ENCODE measurements around the gene NSD1. TPM values are rescaled to one million over a fixed set of nuclear protein-coding genes. Genes with fewer than 3 reads are reported as not detected.

The NSD1 gene
- total and polyA plus RNA-seq, 2 of the 4 experiments (the other 2 are of a cell fraction), result 7.7 to 31.0 TPM

DNA sequence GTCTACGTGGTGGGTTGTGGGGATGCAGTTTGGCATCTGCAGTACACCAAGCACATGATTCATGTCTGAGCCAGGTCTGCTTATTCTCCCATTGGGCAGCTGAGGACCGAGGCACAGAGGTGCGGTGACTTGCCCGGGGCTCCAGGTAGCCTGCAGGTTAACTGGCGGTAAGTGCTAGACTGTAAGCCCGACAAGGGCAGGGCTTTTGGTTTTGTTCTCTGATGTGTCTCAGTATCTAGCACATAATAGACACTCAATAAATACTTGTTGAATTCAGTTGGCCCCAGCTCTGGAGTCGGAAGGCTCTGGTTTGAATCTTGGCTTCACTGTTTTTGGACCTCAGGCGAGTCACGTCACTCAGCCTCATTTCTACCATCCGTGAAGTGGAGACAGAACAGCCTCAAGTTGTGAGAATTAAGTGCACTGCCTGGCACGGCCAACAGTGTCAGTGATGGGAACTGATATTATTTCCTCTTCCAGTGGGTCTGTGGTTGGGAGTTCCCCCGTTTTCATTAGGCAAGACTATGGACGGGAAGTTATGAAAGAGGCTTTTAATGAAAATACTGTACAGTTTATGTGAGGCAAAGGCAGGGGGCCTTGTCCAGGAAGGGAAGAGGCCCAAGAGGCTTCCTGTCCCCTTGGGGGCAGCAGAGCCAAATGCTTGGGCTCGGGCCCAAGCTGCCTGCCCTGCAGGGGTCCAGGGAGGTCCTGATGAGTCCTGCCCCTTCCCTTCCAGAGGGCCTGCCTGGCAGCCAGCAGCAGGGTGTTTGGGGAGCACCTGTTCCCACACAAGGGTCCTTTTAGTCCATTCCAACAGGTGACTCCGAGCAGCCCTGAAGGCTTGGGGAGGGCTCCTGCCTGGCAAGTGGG is 173.3 kb downstream of the NSD1 start:
- Histone ChIP-seq H3K23ac (ENCODE audit: low read depth, low read length) (no peak overlapping the region), H3K36me3 (ENCODE audit: control insufficient read depth, insufficient read depth, low read length) (peaks cover 20% of the 10 kb centered on the region), H3K27ac (ENCODE audit: insufficient read depth, low read length) (no peak overlapping the region), H4K20me1 (ENCODE audit: insufficient read depth, low read length) (peaks cover 49% of the 10 kb centered on the region), H2AK9ac (replicated peaks; ENCODE audit: low read depth, low read length, poor library complexity) (no peak overlapping the region), H3K9me3 (ENCODE audit: control insufficient read depth, insufficient read depth, low read length) (no peaks in the 10 kb centered on the region), H2BK120ac (ENCODE audit: low read depth, low read length) (no peak overlapping the region), H4K8ac (ENCODE audit: low read depth in 2 of 2, low read length in 2 of 2) (no peak overlapping the region), H3K79me1 (ENCODE audit: low read depth in 1 of 2, low read length in 2 of 2) (peaks cover 16 to 79% of the 10 kb centered on the region in 2 experiments; a peak in 3 of 4 replicates), H2BK5ac (ENCODE audit: low read depth, low read length, poor library complexity, severe bottlenecking) (no peak overlapping the region), H3K4me3 (ENCODE audit: insufficient read depth, low read depth, low read length) (no peak overlapping the region), H2BK20ac (ENCODE audit: low read depth, low read length) (no peak overlapping the region), H3K56ac (ENCODE audit: extremely low read depth, insufficient read depth, low read length) (no peak overlapping the region), H3K27me3 (ENCODE audit: control insufficient read depth, insufficient read depth, low read length) (no peaks in the 10 kb centered on the region), H3K4ac (ENCODE audit: low read depth, low read length) (no peak overlapping the region), H3K18ac (ENCODE audit: low read depth, low read length) (no peak overlapping the region), H4K91ac (ENCODE audit: insufficient read depth, low read depth, low read length) (no peak overlapping the region), H3K4me1 (ENCODE audit: control insufficient read depth, insufficient read depth, low read length) (peaks cover 10% of the 10 kb centered on the region), H3K9ac (ENCODE audit: low read depth, low read length) (no peak overlapping the region), H3K4me2 (ENCODE audit: low read depth, low read length) (no peak overlapping the region), H3K9me1 (ENCODE audit: insufficient read depth, low read length) (peaks cover 5% of the 10 kb centered on the region; the same call in 1 of the 2 replicates), H3K14ac (replicated peaks; ENCODE audit: low read depth, low read length) (no peak overlapping the region), H2AK5ac (ENCODE audit: low read depth, low read length) (no peak overlapping the region), H2BK15ac (ENCODE audit: low read depth, low read length) (no peak overlapping the region), H2AFZ (replicated peaks; ENCODE audit: low read length, poor library complexity) (no peak overlapping the region), H4K5ac (ENCODE audit: low read depth, low read length) (no peak overlapping the region)
- no peak for DNase-seq
- TF ChIP-seq, protein P1, sequence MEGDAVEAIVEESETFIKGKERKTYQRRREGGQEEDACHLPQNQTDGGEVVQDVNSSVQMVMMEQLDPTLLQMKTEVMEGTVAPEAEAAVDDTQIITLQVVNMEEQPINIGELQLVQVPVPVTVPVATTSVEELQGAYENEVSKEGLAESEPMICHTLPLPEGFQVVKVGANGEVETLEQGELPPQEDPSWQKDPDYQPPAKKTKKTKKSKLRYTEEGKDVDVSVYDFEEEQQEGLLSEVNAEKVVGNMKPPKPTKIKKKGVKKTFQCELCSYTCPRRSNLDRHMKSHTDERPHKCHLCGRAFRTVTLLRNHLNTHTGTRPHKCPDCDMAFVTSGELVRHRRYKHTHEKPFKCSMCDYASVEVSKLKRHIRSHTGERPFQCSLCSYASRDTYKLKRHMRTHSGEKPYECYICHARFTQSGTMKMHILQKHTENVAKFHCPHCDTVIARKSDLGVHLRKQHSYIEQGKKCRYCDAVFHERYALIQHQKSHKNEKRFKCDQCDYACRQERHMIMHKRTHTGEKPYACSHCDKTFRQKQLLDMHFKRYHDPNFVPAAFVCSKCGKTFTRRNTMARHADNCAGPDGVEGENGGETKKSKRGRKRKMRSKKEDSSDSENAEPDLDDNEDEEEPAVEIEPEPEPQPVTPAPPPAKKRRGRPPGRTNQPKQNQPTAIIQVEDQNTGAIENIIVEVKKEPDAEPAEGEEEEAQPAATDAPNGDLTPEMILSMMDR (conservative IDR thresholded peaks at IDR 0.05; ENCODE audit: low read depth, low read length), result no peak
- TF ChIP-seq RCOR1 (IDR thresholded peaks at IDR 0.05; ENCODE audit: insufficient replicate concordance, low read length), result no peak
- intact Hi-C loops (cut with micrococcal nuclease), result no loop called here
- no peak for ATAC-seq (ENCODE audit: low read depth)
- dilution Hi-C loops (cut with HindIII; ENCODE audit: low sequenced_read_pairs, unreplicated experiment), result no loop called here
- BruUV-seq (replicated peaks), result no TSS peak
- POLR2A ChIA-PET (ENCODE audit: unreplicated experiment), result no interaction called here
- WGBS, 2 experiments (ENCODE audit: extremely low coverage in 2 of 2, insufficient read length in 1 of 2), result 64% methylated on average over 4 of the region's 15 CpGs; no CpG with 5 or more reads in 1 of the 2 experiments
- in situ Hi-C loops (cut with MboI; ENCODE audit: low sequenced_read_pairs), result no loop called here
- CTCF ChIA-PET, result no interaction called here

All from IMR-90 (cell line).